K562 (cell line): Measurements from ENCODE around the gene TSSK2. TPM values are rescaled to one million over a fixed set of nuclear protein-coding genes. Genes with fewer than 3 reads are reported as not detected.

Experiments used
- BMI1 ChIP-seq: fragments of 150-350 bp; IDR thresholded peaks from 2 replicates; pipeline ENCODE4 v1.6.1; 2014; ENCODE audit warnings: low read length
- CAMTA2 ChIP-seq: fragments of 250-450 bp; sonication (Bioruptor Pico); conservative IDR thresholded peaks from 2 replicates; pipeline ENCODE4 v1.5.1; 2022
- CREB1 ChIP-seq, 2 experiments: sonication (generic) in 1 of 2; formaldehyde crosslinking in 1 of 2; IDR thresholded peaks; 2 replicates each; pipeline versions ENCODE4 v1.6.1 to v1.8.0; 2012 to 2022; ENCODE audit warnings: inconsistent platforms in 1 of 2, mild to moderate bottlenecking in 1 of 2, missing genetic modification reagents in 1 of 2, moderate library complexity in 1 of 2
- GATAD2A ChIP-seq: fragments of 450-650 bp; IDR thresholded peaks from 2 replicates; pipeline ENCODE4 v1.6.1; 2017
- HDAC1 ChIP-seq, 2 experiments: fragments of 450-650 bp; IDR thresholded peaks; 2 replicates each; pipeline ENCODE4 v1.6.1; 2016 to 2017; ENCODE audit warnings: inconsistent platforms in 1 of 2, mild to moderate bottlenecking in 1 of 2, moderate library complexity in 1 of 2
- KDM4B ChIP-seq, 2 experiments: fragments of 450-650 bp in 1 of 2; sonication (generic) in 1 of 2; IDR thresholded peaks; 2 replicates each; pipeline ENCODE4 v1.6.1; 2016 to 2017; ENCODE audit warnings: borderline replicate concordance in 2 of 2, antibody characterized with exemption in 1 of 2, low read depth in 1 of 2, mild to moderate bottlenecking in 1 of 2
- NRF1 ChIP-seq, 2 experiments: fragments of 450-650 bp; IDR thresholded peaks in 1 of 2; conservative IDR thresholded peaks in 1 of 2; 2 replicates each; pipeline ENCODE4 v1.6.1; 2014; ENCODE audit warnings: mild to moderate bottlenecking in 2 of 2
- RBBP5 ChIP-seq: fragments of 200-600 bp; sonication (generic); IDR thresholded peaks from 2 replicates; pipeline ENCODE4 v1.6.1; 2012; ENCODE audit warnings: borderline replicate concordance, mild to moderate bottlenecking, low read length, control low read depth, inconsistent platforms; ENCODE audit not compliant: insufficient read depth, poor library complexity, severe bottlenecking
- RNF2 ChIP-seq: sonication (generic); IDR thresholded peaks from 2 replicates; pipeline ENCODE4 v1.6.1; 2016
- RUNX1 ChIP-seq: sonication (generic); IDR thresholded peaks from 2 replicates; pipeline ENCODE4 v1.6.1; 2016; ENCODE audit warnings: antibody characterized with exemption, low read depth
- polyA plus RNA-seq, 8 experiments: library from polyadenylated mRNA; depleted of rRNA in 4 of 8; stranded (reverse) in 5 of 8; unstranded in 3 of 8; fragments of >200 nt; fragmentation: Nextera tagmentation in 2 of 8; fragmentation: Illumina TruSeq in 1 of 8; extraction: Ambion mirVana in 2 of 8; extraction: Trizol in 1 of 8; gene quantifications; 2 replicates each; pipeline versions ENCODE4 v1.2.1 to v1.2.3, GENCODE V29; 2011 to 2014; ENCODE audit warnings: inconsistent platforms in 1 of 8, missing spikeins in 1 of 8
- total RNA-seq, 7 experiments: library from RNA; depleted of rRNA in 6 of 7; stranded (reverse); fragments of >200 nt in 6 of 7; fragmentation: Illumina TruSeq in 2 of 7; extraction: Trizol in 2 of 7; gene quantifications; 2 replicates each; pipeline versions ENCODE4 v1.2.1 to v1.2.3, GENCODE V29; 2011 to 2021; ENCODE audit warnings: low replicate concordance in 1 of 7
- TF ChIP-seq, protein P1 (sequence below): fragments of 450-650 bp; IDR thresholded peaks from 2 replicates; pipeline ENCODE4 v1.6.1; 2016; ENCODE audit warnings: antibody characterized with exemption
- TF ChIP-seq, protein P2 (sequence below): sonication (generic); formaldehyde crosslinking; IDR thresholded peaks from 2 replicates; pipeline ENCODE4 v1.8.1; 2023; ENCODE audit warnings: mild to moderate bottlenecking, missing genetic modification reagents

Gene TSSK2
- total and polyA plus RNA-seq, 9 of the 15 experiments (the other 6 are each of a cell fraction or from before 2014, with no cell fraction given) = 0.04 TPM; not detected in 8

DNA sequence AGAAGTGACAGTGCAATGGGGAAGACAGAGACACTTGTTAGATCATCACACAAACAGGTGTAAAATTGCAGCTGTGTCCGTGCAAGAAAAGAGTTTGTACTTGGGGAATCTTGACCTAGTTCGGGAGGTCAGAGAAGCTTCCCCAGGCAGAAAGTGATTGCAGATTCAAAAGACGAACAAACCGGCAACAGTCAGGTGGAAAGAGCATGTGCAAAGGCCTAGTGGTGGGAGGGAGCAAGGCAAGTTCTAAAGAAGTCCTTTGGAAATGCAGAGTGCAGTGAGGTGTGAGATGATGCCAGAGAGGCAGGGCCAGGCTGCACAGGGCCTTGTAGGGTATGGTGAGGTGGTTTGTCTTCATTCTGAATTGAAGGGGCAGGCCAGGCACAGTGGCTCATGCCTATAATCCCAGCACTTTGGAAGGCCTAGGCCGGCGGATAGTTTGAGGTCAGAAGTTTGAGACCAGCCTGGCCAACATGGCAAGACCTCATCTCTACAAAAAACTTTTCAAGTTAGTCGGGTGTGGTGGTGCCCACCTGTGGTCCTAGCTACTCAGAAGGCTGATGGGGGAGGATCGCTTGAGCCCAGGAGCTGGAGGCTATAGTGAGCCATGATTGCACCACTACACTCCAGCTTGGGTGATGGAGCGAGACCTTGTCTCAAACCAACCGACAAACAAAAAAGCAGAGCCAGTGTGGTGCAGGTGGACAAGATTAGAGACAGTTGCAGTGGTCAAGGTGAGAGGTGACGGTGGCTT lies 15.3 kb downstream of the TSSK2 start (continued):
- TF ChIP-seq, protein P1, sequence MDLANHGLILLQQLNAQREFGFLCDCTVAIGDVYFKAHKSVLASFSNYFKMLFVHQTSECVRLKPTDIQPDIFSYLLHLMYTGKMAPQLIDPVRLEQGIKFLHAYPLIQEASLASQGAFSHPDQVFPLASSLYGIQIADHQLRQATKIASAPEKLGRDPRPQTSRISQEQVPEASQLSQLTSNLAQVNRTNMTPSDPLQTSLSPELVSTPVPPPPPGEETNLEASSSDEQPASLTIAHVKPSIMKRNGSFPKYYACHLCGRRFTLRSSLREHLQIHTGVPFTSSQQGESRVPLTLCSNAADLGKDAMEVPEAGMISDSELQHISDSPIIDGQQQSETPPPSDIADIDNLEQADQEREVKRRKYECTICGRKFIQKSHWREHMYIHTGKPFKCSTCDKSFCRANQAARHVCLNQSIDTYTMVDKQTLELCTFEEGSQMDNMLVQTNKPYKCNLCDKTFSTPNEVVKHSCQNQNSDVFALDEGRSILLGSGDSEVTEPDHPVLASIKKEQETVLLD = no peak
- TF ChIP-seq, protein P2, sequence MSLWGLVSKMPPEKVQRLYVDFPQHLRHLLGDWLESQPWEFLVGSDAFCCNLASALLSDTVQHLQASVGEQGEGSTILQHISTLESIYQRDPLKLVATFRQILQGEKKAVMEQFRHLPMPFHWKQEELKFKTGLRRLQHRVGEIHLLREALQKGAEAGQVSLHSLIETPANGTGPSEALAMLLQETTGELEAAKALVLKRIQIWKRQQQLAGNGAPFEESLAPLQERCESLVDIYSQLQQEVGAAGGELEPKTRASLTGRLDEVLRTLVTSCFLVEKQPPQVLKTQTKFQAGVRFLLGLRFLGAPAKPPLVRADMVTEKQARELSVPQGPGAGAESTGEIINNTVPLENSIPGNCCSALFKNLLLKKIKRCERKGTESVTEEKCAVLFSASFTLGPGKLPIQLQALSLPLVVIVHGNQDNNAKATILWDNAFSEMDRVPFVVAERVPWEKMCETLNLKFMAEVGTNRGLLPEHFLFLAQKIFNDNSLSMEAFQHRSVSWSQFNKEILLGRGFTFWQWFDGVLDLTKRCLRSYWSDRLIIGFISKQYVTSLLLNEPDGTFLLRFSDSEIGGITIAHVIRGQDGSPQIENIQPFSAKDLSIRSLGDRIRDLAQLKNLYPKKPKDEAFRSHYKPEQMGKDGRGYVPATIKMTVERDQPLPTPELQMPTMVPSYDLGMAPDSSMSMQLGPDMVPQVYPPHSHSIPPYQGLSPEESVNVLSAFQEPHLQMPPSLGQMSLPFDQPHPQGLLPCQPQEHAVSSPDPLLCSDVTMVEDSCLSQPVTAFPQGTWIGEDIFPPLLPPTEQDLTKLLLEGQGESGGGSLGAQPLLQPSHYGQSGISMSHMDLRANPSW (CRISPR knock-in tag) = 0 out of 2 replicates have a peak, but pooled peaks have one; percentile 23
- TF ChIP-seq GATAD2A = no peak
- no peak for TF ChIP-seq CREB1 (IDR thresholded peaks at IDR 0.05)
- TF ChIP-seq CREB1 (CRISPR knock-in tag; IDR thresholded peaks at IDR 0.05) = no peak
- TF ChIP-seq CAMTA2 (CRISPR knock-in tag) = no peak
- no peak for TF ChIP-seq BMI1
- peak; percentile 20 for TF ChIP-seq RBBP5
- 0 out of 4 replicates have a peak, but pooled peaks of 1 of the 2 experiments have one; percentile 20 for TF ChIP-seq HDAC1 (IDR thresholded peaks at IDR 0.05)
- 0 out of 4 replicates have a peak, but pooled peaks of 1 of the 2 experiments have one; percentile 47 for TF ChIP-seq KDM4B (IDR thresholded peaks at IDR 0.05; ENCODE audit: borderline replicate concordance in 2 of 2, low read depth in 1 of 2)
- TF ChIP-seq RUNX1 = 0 out of 2 replicates have a peak, but pooled peaks have one; percentile 27
- TF ChIP-seq NRF1 (conservative IDR thresholded peaks at IDR 0.05 in 1 of 2, IDR thresholded peaks at IDR 0.05 in 1 of 2) = peak; percentile 47 to 59; a peak in 3 of 4 replicates
- TF ChIP-seq RNF2 = no peak
